H1 (cell line): ENCODE data around the gene IST1. TPM values are rescaled to one million over a fixed set of nuclear protein-coding genes. Genes with fewer than 3 reads are reported as not detected.

Experiments used
- RAD21 ChIP-seq, 2 experiments: IDR thresholded peaks in 1 of 2; conservative IDR thresholded peaks in 1 of 2; 2 replicates each; pipeline ENCODE4 v1.6.1; 2011; ENCODE audit warnings: low read depth in 2 of 2, low read length in 2 of 2, improper control_type of control experiment in 1 of 2, inconsistent platforms in 1 of 2, mild to moderate bottlenecking in 1 of 2, moderate library complexity in 1 of 2
- polyA plus RNA-seq, 7 experiments: library from polyadenylated mRNA; depleted of rRNA in 3 of 7; stranded (reverse) in 5 of 7; unstranded in 2 of 7; fragments of >200 nt in 5 of 7; fragments of 200-250 nt in 2 of 7; gene quantifications; 1 replicate in 5 of 7; 2 replicates in 1 of 7; 4 replicates in 1 of 7; pipeline versions ENCODE4 v1.2.1 to v1.2.3, GENCODE V29; 2011 to 2013; ENCODE audit warnings: missing spikeins in 2 of 7, mixed read lengths in 2 of 7
- total RNA-seq: library from RNA; stranded (reverse); fragmentation: NEBNext Ultra II Directional; extraction: Animal tissue kit (Norgen Biotek cat#: 25700); gene quantifications from 2 replicates; pipeline ENCODE4 v1.2.1, GENCODE V29; 2021
- TF ChIP-seq, protein P1 (sequence below): fragments of 300-600 bp; sonication (generic); IDR thresholded peaks from 2 replicates; pipeline ENCODE4 v1.7.1; 2012; ENCODE audit warnings: low read length, moderate library complexity, mild to moderate bottlenecking, inconsistent platforms; ENCODE audit not compliant: insufficient replicate concordance

The IST1 gene
- total and polyA plus RNA-seq, 2 of the 8 experiments (the other 6 are each of a cell fraction or from before 2014, with no cell fraction given), result 190 to 248 TPM

GRCh38 chr16:71846431-71846830 lies 48.9 kb upstream of the IST1 start (continued):
- TF ChIP-seq, protein P1, sequence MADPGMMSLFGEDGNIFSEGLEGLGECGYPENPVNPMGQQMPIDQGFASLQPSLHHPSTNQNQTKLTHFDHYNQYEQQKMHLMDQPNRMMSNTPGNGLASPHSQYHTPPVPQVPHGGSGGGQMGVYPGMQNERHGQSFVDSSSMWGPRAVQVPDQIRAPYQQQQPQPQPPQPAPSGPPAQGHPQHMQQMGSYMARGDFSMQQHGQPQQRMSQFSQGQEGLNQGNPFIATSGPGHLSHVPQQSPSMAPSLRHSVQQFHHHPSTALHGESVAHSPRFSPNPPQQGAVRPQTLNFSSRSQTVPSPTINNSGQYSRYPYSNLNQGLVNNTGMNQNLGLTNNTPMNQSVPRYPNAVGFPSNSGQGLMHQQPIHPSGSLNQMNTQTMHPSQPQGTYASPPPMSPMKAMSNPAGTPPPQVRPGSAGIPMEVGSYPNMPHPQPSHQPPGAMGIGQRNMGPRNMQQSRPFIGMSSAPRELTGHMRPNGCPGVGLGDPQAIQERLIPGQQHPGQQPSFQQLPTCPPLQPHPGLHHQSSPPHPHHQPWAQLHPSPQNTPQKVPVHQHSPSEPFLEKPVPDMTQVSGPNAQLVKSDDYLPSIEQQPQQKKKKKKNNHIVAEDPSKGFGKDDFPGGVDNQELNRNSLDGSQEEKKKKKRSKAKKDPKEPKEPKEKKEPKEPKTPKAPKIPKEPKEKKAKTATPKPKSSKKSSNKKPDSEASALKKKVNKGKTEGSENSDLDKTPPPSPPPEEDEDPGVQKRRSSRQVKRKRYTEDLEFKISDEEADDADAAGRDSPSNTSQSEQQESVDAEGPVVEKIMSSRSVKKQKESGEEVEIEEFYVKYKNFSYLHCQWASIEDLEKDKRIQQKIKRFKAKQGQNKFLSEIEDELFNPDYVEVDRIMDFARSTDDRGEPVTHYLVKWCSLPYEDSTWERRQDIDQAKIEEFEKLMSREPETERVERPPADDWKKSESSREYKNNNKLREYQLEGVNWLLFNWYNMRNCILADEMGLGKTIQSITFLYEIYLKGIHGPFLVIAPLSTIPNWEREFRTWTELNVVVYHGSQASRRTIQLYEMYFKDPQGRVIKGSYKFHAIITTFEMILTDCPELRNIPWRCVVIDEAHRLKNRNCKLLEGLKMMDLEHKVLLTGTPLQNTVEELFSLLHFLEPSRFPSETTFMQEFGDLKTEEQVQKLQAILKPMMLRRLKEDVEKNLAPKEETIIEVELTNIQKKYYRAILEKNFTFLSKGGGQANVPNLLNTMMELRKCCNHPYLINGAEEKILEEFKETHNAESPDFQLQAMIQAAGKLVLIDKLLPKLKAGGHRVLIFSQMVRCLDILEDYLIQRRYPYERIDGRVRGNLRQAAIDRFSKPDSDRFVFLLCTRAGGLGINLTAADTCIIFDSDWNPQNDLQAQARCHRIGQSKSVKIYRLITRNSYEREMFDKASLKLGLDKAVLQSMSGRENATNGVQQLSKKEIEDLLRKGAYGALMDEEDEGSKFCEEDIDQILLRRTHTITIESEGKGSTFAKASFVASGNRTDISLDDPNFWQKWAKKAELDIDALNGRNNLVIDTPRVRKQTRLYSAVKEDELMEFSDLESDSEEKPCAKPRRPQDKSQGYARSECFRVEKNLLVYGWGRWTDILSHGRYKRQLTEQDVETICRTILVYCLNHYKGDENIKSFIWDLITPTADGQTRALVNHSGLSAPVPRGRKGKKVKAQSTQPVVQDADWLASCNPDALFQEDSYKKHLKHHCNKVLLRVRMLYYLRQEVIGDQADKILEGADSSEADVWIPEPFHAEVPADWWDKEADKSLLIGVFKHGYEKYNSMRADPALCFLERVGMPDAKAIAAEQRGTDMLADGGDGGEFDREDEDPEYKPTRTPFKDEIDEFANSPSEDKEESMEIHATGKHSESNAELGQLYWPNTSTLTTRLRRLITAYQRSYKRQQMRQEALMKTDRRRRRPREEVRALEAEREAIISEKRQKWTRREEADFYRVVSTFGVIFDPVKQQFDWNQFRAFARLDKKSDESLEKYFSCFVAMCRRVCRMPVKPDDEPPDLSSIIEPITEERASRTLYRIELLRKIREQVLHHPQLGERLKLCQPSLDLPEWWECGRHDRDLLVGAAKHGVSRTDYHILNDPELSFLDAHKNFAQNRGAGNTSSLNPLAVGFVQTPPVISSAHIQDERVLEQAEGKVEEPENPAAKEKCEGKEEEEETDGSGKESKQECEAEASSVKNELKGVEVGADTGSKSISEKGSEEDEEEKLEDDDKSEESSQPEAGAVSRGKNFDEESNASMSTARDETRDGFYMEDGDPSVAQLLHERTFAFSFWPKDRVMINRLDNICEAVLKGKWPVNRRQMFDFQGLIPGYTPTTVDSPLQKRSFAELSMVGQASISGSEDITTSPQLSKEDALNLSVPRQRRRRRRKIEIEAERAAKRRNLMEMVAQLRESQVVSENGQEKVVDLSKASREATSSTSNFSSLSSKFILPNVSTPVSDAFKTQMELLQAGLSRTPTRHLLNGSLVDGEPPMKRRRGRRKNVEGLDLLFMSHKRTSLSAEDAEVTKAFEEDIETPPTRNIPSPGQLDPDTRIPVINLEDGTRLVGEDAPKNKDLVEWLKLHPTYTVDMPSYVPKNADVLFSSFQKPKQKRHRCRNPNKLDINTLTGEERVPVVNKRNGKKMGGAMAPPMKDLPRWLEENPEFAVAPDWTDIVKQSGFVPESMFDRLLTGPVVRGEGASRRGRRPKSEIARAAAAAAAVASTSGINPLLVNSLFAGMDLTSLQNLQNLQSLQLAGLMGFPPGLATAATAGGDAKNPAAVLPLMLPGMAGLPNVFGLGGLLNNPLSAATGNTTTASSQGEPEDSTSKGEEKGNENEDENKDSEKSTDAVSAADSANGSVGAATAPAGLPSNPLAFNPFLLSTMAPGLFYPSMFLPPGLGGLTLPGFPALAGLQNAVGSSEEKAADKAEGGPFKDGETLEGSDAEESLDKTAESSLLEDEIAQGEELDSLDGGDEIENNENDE, result no peak
- TF ChIP-seq RAD21 (IDR thresholded peaks at IDR 0.05 in 1 of 2, conservative IDR thresholded peaks at IDR 0.05 in 1 of 2; ENCODE audit: low read depth in 2 of 2, low read length in 2 of 2), result no peak
